Activated T-cell treated with anti-CD3 and anti-CD28 coated beads, Interleukin-2, amount 50 U/mL, for 4 hours (primary cell): Measurements from ENCODE around the gene MAPK1. TPM values are rescaled to one million over a fixed set of nuclear protein-coding genes. Genes with fewer than 3 reads are reported as not detected.
"Not testable (repeated sequence)": the region's sequence is repeated elsewhere in the genome, so short reads cannot be mapped to it uniquely, and the experiment has no call there.

Experiments used
- ATAC-seq, 2 donors: fragments of 200-7000 bp; cut with Tn5 transposase; one replicate each; pipeline ENCODE4 v1.10.0; 2021
- DNase-seq: peaks from one replicate; pipeline ENCODE4 v3.0.0-alpha.2; 2020
- H3K27me3 Mint-ChIP-seq: one replicate; pipeline ENCODE4 v1.8.0; 2021; ENCODE audit warnings: low read depth, mixed read lengths
- H3K36me3 Mint-ChIP-seq: one replicate; pipeline ENCODE4 v1.8.0; 2022; ENCODE audit warnings: mixed read lengths; ENCODE audit not compliant: insufficient read depth
- H3K4me1 Mint-ChIP-seq: one replicate; pipeline ENCODE4 v1.8.0; 2021; ENCODE audit warnings: low read depth, mixed read lengths
- H3K4me3 Mint-ChIP-seq: one replicate; pipeline ENCODE4 v1.8.0; 2021; ENCODE audit warnings: mild to moderate bottlenecking, moderate library complexity, mixed read lengths
- H3K9me3 Mint-ChIP-seq: one replicate; pipeline ENCODE4 v1.8.0; 2021; ENCODE audit warnings: mixed read lengths
- total RNA-seq, 3 donors: library from RNA; stranded (reverse); gene quantifications; one replicate each; pipeline ENCODE4 v1.2.1, GENCODE V29; 2021

MAPK1 gene
- total RNA-seq, 3 donors from 2014 or later, result 136 to 165 (median 138) TPM

GRCh38 chr22:21827628-21828267, 39.7 kb downstream of the MAPK1 start:
- H3K4me3 Mint-ChIP-seq, result no peak overlapping the region
- H3K4me1 Mint-ChIP-seq, result peaks cover 82% of the 10 kb centered on the region
- no peaks in the 10 kb centered on the region for H3K9me3 Mint-ChIP-seq
- no peak for ATAC-seq
- DNase-seq, result no peak
- H3K36me3 Mint-ChIP-seq, result peaks cover 5% of the 10 kb centered on the region
- H3K27me3 Mint-ChIP-seq, result no peaks in the 10 kb centered on the region

- ATAC-seq, result no peak
- H3K36me3 Mint-ChIP-seq, result peaks cover 3% of the 10 kb centered on the region
- no peak overlapping the region for H3K4me3 Mint-ChIP-seq
- DNase-seq, result no peak
- H3K27me3 Mint-ChIP-seq, result no peaks in the 10 kb centered on the region
- H3K9me3 Mint-ChIP-seq, result no peaks in the 10 kb centered on the region
- H3K4me1 Mint-ChIP-seq, result peaks cover 77% of the 10 kb centered on the region
These were observed 41.2 kb downstream of the MAPK1 start for GRCh38 chr22:21826204-21826603.

- not testable (repeated sequence) for DNase-seq, H3K27me3 Mint-ChIP-seq, H3K9me3 Mint-ChIP-seq, H3K4me3 Mint-ChIP-seq, H3K36me3 Mint-ChIP-seq, ATAC-seq
- H3K4me1 Mint-ChIP-seq, result peaks cover 79% of the 10 kb centered on the region
These were observed 42.5 kb downstream of the MAPK1 start for GRCh38 chr22:21824962-21825361.

- Mint-ChIP-seq H3K4me3 (no peak overlapping the region), H3K4me1 (peaks cover 76% of the 10 kb centered on the region), H3K36me3 (no peaks in the 10 kb centered on the region)
These were observed 43.0 kb downstream of the MAPK1 start for GRCh38 chr22:21824445-21824912.

GRCh38 chr22:21823740-21824444, 43.6 kb downstream of the MAPK1 start:
- no peaks in the 10 kb centered on the region for H3K9me3 Mint-ChIP-seq
- H3K4me1 Mint-ChIP-seq, result peaks cover 76% of the 10 kb centered on the region
- H3K4me3 Mint-ChIP-seq, result no peak overlapping the region
- DNase-seq (no peak), ATAC-seq (no peak)
- H3K27me3 Mint-ChIP-seq, result no peaks in the 10 kb centered on the region
- H3K36me3 Mint-ChIP-seq, result no peaks in the 10 kb centered on the region

More at GRCh38 chr22:21824445-21824912, 43.0 kb downstream of the MAPK1 start:
- H3K27me3 Mint-ChIP-seq, result no peaks in the 10 kb centered on the region
- H3K9me3 Mint-ChIP-seq, result no peaks in the 10 kb centered on the region
- DNase-seq, result no peak
- ATAC-seq, result no peak

GRCh38 chr22:21819183-21819770, 48.2 kb downstream of the MAPK1 start:
- H3K9me3 Mint-ChIP-seq, result no peaks in the 10 kb centered on the region
- H3K27me3 Mint-ChIP-seq, result no peaks in the 10 kb centered on the region
- no peak for ATAC-seq
- H3K4me3 Mint-ChIP-seq, result no peak overlapping the region
- H3K36me3 Mint-ChIP-seq, result peaks cover 6% of the 10 kb centered on the region
- peaks cover 75% of the 10 kb centered on the region for H3K4me1 Mint-ChIP-seq
- DNase-seq, result no peak

GRCh38 chr22:21818487-21819182, 48.8 kb downstream of the MAPK1 start:
- no peak overlapping the region for H3K4me3 Mint-ChIP-seq
- peaks cover 76% of the 10 kb centered on the region for H3K4me1 Mint-ChIP-seq
- no peaks in the 10 kb centered on the region for H3K27me3 Mint-ChIP-seq
- DNase-seq (no peak), ATAC-seq (no peak)
- H3K36me3 Mint-ChIP-seq, result peaks cover 8% of the 10 kb centered on the region
- H3K9me3 Mint-ChIP-seq, result no peaks in the 10 kb centered on the region

GRCh38 chr22:21817497-21817853, 50.0 kb downstream of the MAPK1 start:
- H3K27me3 Mint-ChIP-seq, ATAC-seq, H3K9me3 Mint-ChIP-seq, DNase-seq, H3K36me3 Mint-ChIP-seq: not testable (repeated sequence)
- Mint-ChIP-seq H3K4me3 (peak overlapping the region; percentile 69), H3K4me1 (peaks cover 74% of the 10 kb centered on the region)

- peak; percentile 14 for DNase-seq
- no peaks in the 10 kb centered on the region for H3K9me3 Mint-ChIP-seq
- H3K4me3 Mint-ChIP-seq, result peak overlapping the region; percentile 69
- no peaks in the 10 kb centered on the region for H3K27me3 Mint-ChIP-seq
- peaks cover 76% of the 10 kb centered on the region for H3K4me1 Mint-ChIP-seq
- peak; percentile 92 to 96 for ATAC-seq
- H3K36me3 Mint-ChIP-seq, result peaks cover 8% of the 10 kb centered on the region
These were observed 50.5 kb downstream of the MAPK1 start for GRCh38 chr22:21816787-21817496.

- Mint-ChIP-seq H3K36me3 (peaks cover 8% of the 10 kb centered on the region), H3K4me1 (peaks cover 76% of the 10 kb centered on the region), H3K27me3 (no peaks in the 10 kb centered on the region), H3K4me3 (peak overlapping the region; percentile 69), H3K9me3 (no peaks in the 10 kb centered on the region)
- ATAC-seq, result no peak
- no peak for DNase-seq
These were observed 51.0 kb downstream of the MAPK1 start for GRCh38 chr22:21816472-21816786.

- no peak overlapping the region for H3K4me3 Mint-ChIP-seq
- ATAC-seq (no peak), DNase-seq (no peak)
- H3K4me1 Mint-ChIP-seq, result peaks cover 74% of the 10 kb centered on the region
- no peaks in the 10 kb centered on the region for H3K27me3 Mint-ChIP-seq
- H3K9me3 Mint-ChIP-seq, result no peaks in the 10 kb centered on the region
- peaks cover 9% of the 10 kb centered on the region for H3K36me3 Mint-ChIP-seq
These were observed 51.5 kb downstream of the MAPK1 start for GRCh38 chr22:21815958-21816357.

- Mint-ChIP-seq H3K27me3 (no peaks in the 10 kb centered on the region), H3K4me1 (peaks cover 74% of the 10 kb centered on the region), H3K4me3 (no peak overlapping the region), H3K36me3 (peaks cover 10% of the 10 kb centered on the region), H3K9me3 (no peaks in the 10 kb centered on the region)
- ATAC-seq, result no peak
- DNase-seq, result no peak
These were observed 52.1 kb downstream of the MAPK1 start for GRCh38 chr22:21815357-21815756.

GRCh38 chr22:21811982-21812381, 55.5 kb downstream of the MAPK1 start:
- no peaks in the 10 kb centered on the region for H3K9me3 Mint-ChIP-seq
- H3K4me1 Mint-ChIP-seq, result peaks cover 55% of the 10 kb centered on the region

More at GRCh38 chr22:21811982-21812381, 55.5 kb downstream of the MAPK1 start:
- ATAC-seq (no peak), DNase-seq (no peak)
- no peak overlapping the region for H3K4me3 Mint-ChIP-seq
- peaks cover 18% of the 10 kb centered on the region for H3K36me3 Mint-ChIP-seq
- H3K27me3 Mint-ChIP-seq, result no peaks in the 10 kb centered on the region
